K562 (cell line): Measurements from ENCODE around the gene EXOC4. TPM values are rescaled to one million over a fixed set of nuclear protein-coding genes. Genes with fewer than 3 reads are reported as not detected.

Source experiments
- ATAC-seq: fragments of 200-7000 bp; cut with Tn5 transposase; 3 replicates; pipeline ENCODE4 v1.9.1; 2020; ENCODE audit warnings: moderate library complexity
- BruUV-seq: library from RNA; stranded (reverse); fragments of 400-500 nt; replicated peaks from 2 replicates; lab custom pipeline; 2021; lab: Mats Ljungman, UMichigan
- CTCF ChIA-PET: fragments of 300-600 bp; formaldehyde crosslinking; extraction: SDS; loops from one replicate; lab custom pipeline; 2021; ENCODE audit warnings: low intra/inter-chr PET ratio; lab: Yijun Ruan, JAX
- POLR2A ChIA-PET: fragments of 300-600, 350-650 bp; sonication (Branson Sonifier 250); formaldehyde crosslinking; extraction: SDS; loops from one replicate; lab custom pipeline; 2021; ENCODE audit warnings: antibody characterized with exemption, inconsistent platforms; lab: Yijun Ruan, JAX
- DNase-seq, 4 experiments: peaks; one replicate each; pipeline versions ENCODE4 v3.0.0 to v3.0.0-alpha.2; 2011 to 2018; ENCODE audit warnings: low spot score in 3 of 4, mixed read lengths in 3 of 4; ENCODE audit errors: extremely low read depth in 1 of 4
- FAIRE-seq: peaks from 2 replicates; lab custom pipeline; 2011; peaks lifted over from hg19 to GRCh38; lab: Jason Lieb, UNC
- H2AFZ ChIP-seq: 2 replicates; pipeline ENCODE4 v1.6.0; 2011; ENCODE audit warnings: low read depth, low read length, control low read depth, inconsistent platforms
- H3K27ac ChIP-seq: fragments of 200-600 bp; 3 replicates; pipeline ENCODE4 v1.8.0; 2011; ENCODE audit warnings: low read depth, mild to moderate bottlenecking, control low read depth, inconsistent platforms, low read length, moderate library complexity, mixed read lengths; ENCODE audit errors: extremely low read depth
- H3K27me3 ChIP-seq, 2 experiments: fragments of 300-600 bp in 1 of 2; 2 replicates in 1 of 2; 3 replicates in 1 of 2; pipeline versions ENCODE4 v1.6.0 to v1.8.0; 2011; ENCODE audit warnings: inconsistent platforms in 2 of 2, low read length in 2 of 2, mild to moderate bottlenecking in 1 of 2, mixed read lengths in 1 of 2, moderate library complexity in 1 of 2; ENCODE audit not compliant: control insufficient read depth in 2 of 2, insufficient read depth in 2 of 2
- H3K36me3 ChIP-seq: fragments of 300-600 bp; 3 replicates; pipeline ENCODE4 v1.8.0; 2011; ENCODE audit warnings: mild to moderate bottlenecking, low read length, inconsistent platforms; ENCODE audit not compliant: control insufficient read depth, insufficient read depth
- H3K4me1 ChIP-seq, 2 experiments: fragments of 200-600 bp in 1 of 2; replicated peaks in 1 of 2; 2 replicates in 1 of 2; 3 replicates in 1 of 2; pipeline versions ENCODE4 v1.5.1 to v1.8.0; 2011; ENCODE audit warnings: inconsistent platforms in 2 of 2, low read length in 2 of 2, mild to moderate bottlenecking in 1 of 2, mixed read lengths in 1 of 2, moderate library complexity in 1 of 2; ENCODE audit not compliant: control insufficient read depth in 2 of 2, insufficient read depth in 2 of 2
- H3K4me2 ChIP-seq: 2 replicates; pipeline ENCODE4 v1.6.1; 2011; ENCODE audit warnings: low read length, control low read depth, inconsistent platforms, mixed read lengths; ENCODE audit not compliant: insufficient read depth
- H3K4me3 ChIP-seq: fragments of 200-600 bp; sonication (generic), shearing (Covaris generic); 2 replicates; pipeline ENCODE4 v1.5.1; 2016; ENCODE audit warnings: control low read depth, inconsistent platforms
- H3K79me2 ChIP-seq: fragments of 200-600 bp; 3 replicates; pipeline ENCODE4 v1.8.0; 2011; ENCODE audit warnings: low read length, inconsistent platforms; ENCODE audit not compliant: control insufficient read depth, insufficient read depth
- H3K9ac ChIP-seq, 2 experiments: 2 replicates each; pipeline versions ENCODE4 v1.6.0 to v1.6.1; 2011; ENCODE audit warnings: low read depth in 2 of 2, low read length in 2 of 2, control low read depth in 1 of 2, inconsistent platforms in 1 of 2, mild to moderate bottlenecking in 1 of 2, mixed read lengths in 1 of 2; ENCODE audit not compliant: insufficient read depth in 1 of 2
- H3K9me1 ChIP-seq: one replicate; pipeline ENCODE4 v1.6.0; 2011; ENCODE audit warnings: inconsistent platforms, mild to moderate bottlenecking, low read length, moderate library complexity; ENCODE audit not compliant: control insufficient read depth, insufficient read depth
- H3K9me3 ChIP-seq: replicated peaks from 2 replicates; pipeline ENCODE4 v1.5.1; 2011; ENCODE audit warnings: low read depth, low read length, inconsistent platforms; ENCODE audit not compliant: control insufficient read depth, insufficient read depth
- H4K20me1 ChIP-seq: replicated peaks from 2 replicates; pipeline ENCODE4 v1.6.1; 2011; ENCODE audit warnings: low read length, inconsistent platforms, mixed read lengths; ENCODE audit not compliant: control insufficient read depth, insufficient read depth
- BRCA1 ChIP-seq, 2 experiments: fragments of 450-650 bp in 1 of 2; sonication (generic) in 1 of 2; formaldehyde crosslinking in 1 of 2; IDR thresholded peaks; 2 replicates each; pipeline versions ENCODE4 v1.5.0 to v1.6.1; 2017 to 2020; ENCODE audit warnings: mild to moderate bottlenecking in 1 of 2, missing genetic modification reagents in 1 of 2
- DMBX1 ChIP-seq: fragments of 250-450 bp; sonication (Bioruptor Pico); IDR thresholded peaks from 2 replicates; pipeline ENCODE4 v1.8.0; 2022; ENCODE audit warnings: inconsistent platforms, mild to moderate bottlenecking, moderate library complexity, borderline replicate concordance
- HDAC3 ChIP-seq: fragments of 450-650 bp; IDR thresholded peaks from 2 replicates; pipeline ENCODE4 v1.6.1; 2018; ENCODE audit warnings: borderline replicate concordance, mild to moderate bottlenecking, moderate library complexity; ENCODE audit not compliant: partially characterized antibody
- HEY1 ChIP-seq: fragments of 250-450 bp; sonication (Bioruptor Pico); IDR thresholded peaks from 2 replicates; pipeline ENCODE4 v1.5.0; 2020; ENCODE audit warnings: mild to moderate bottlenecking, moderate library complexity, borderline replicate concordance
- MTA3 ChIP-seq: fragments of 450-650 bp; formaldehyde crosslinking; IDR thresholded peaks from 2 replicates; pipeline ENCODE4 v1.6.1; 2017; ENCODE audit warnings: mild to moderate bottlenecking, borderline replicate concordance
- MXI1 ChIP-seq: IDR thresholded peaks from 2 replicates; pipeline ENCODE4 v1.6.1; 2011; ENCODE audit warnings: low read depth, mild to moderate bottlenecking, improper control_type of control experiment, low read length
- PHB ChIP-seq: fragments of 250-450 bp; sonication (Bioruptor Pico); IDR thresholded peaks from 2 replicates; pipeline ENCODE4 v1.5.0; 2021
- RFX5 ChIP-seq: IDR thresholded peaks from 2 replicates; pipeline ENCODE4 v1.6.1; 2011; ENCODE audit warnings: low read depth, mild to moderate bottlenecking, improper control_type of control experiment, low read length
- SAFB2 ChIP-seq: fragments of 200-400 bp; formaldehyde crosslinking; IDR thresholded peaks from 2 replicates; pipeline ENCODE4 v1.6.1; 2018; ENCODE audit warnings: borderline replicate concordance, low read length, low read depth, moderate library complexity; ENCODE audit not compliant: severe bottlenecking
- SMAD1 ChIP-seq: fragments of 150-350 bp; IDR thresholded peaks from 2 replicates; pipeline ENCODE4 v1.6.1; 2014; ENCODE audit warnings: low read length, low read depth; ENCODE audit not compliant: partially characterized antibody
- SMARCC2 ChIP-seq: fragments of 450-650 bp; IDR thresholded peaks from 2 replicates; pipeline ENCODE4 v1.6.1; 2017; ENCODE audit warnings: antibody characterized with exemption, moderate library complexity, mild to moderate bottlenecking, low read depth
- TARDBP ChIP-seq: fragments of 450-650 bp; IDR thresholded peaks from 2 replicates; pipeline ENCODE4 v1.6.1; 2016
- TCF15 ChIP-seq: fragments of 250-450 bp; sonication (Bioruptor Pico); IDR thresholded peaks from 2 replicates; pipeline ENCODE4 v1.8.0; 2022; ENCODE audit warnings: moderate library complexity, mild to moderate bottlenecking, inconsistent platforms
- TCF3 ChIP-seq: sonication (generic); formaldehyde crosslinking; IDR thresholded peaks from 2 replicates; pipeline ENCODE4 v1.4.0; 2020; ENCODE audit warnings: mild to moderate bottlenecking, missing genetic modification reagents
- ZHX1 ChIP-seq: fragments of 150-350 bp; conservative IDR thresholded peaks from 2 replicates; pipeline ENCODE4 v1.6.1; 2014; ENCODE audit warnings: low read length
- ZNF253 ChIP-seq: fragments of 250-450 bp; sonication (Bioruptor Pico); conservative IDR thresholded peaks from 2 replicates; pipeline ENCODE4 v1.6.1; 2021; ENCODE audit warnings: mild to moderate bottlenecking
- ZNF280A ChIP-seq: fragments of 450-650 bp; IDR thresholded peaks from 2 replicates; pipeline ENCODE4 v1.6.1; 2018; ENCODE audit warnings: mild to moderate bottlenecking, low read depth; ENCODE audit not compliant: partially characterized antibody
- ZNF347 ChIP-seq: fragments of 450-650 bp; formaldehyde crosslinking; IDR thresholded peaks from 2 replicates; pipeline ENCODE4 v1.4.0; 2020; ENCODE audit warnings: low read depth, mild to moderate bottlenecking, moderate library complexity
- ZNF561 ChIP-seq: fragments of 450-650 bp; formaldehyde crosslinking; conservative IDR thresholded peaks from 2 replicates; pipeline ENCODE4 v1.4.0; 2020; ENCODE audit warnings: mild to moderate bottlenecking, moderate library complexity
- ZNF584 ChIP-seq: fragments of 200-800 bp; sonication (Bioruptor generic); IDR thresholded peaks from 2 replicates; pipeline ENCODE4 v1.6.1; 2016; ENCODE audit warnings: low read depth, mild to moderate bottlenecking, missing genetic modification characterization, missing compliant biosample characterization
- WGBS: fragments of 100-300 bp; shearing (Covaris generic); methylation state at CpG from one replicate; pipeline ENCODE4 v1.1.6; 2016; ENCODE audit warnings: low coverage, mixed read lengths; ENCODE audit not compliant: insufficient coverage; ENCODE audit errors: missing lambda C conversion rate; 5-methylcytosine and 5-hydroxymethylcytosine counted together
- in situ Hi-C: fragments of 300-500 bp; cut with MboI; formaldehyde crosslinking; loops from 4 replicates; pipeline ENCODE4 v1.15.0; 2018; ENCODE audit warnings: inconsistent platforms, mixed read lengths
- intact Hi-C: fragments of 100-400 bp; cut with micrococcal nuclease; formaldehyde crosslinking; loops from 2 replicates; pipeline ENCODE4 v1.14.2; 2022
- polyA plus RNA-seq, 8 experiments: library from polyadenylated mRNA; depleted of rRNA in 4 of 8; stranded (reverse) in 5 of 8; unstranded in 3 of 8; fragments of >200 nt; fragmentation: Nextera tagmentation in 2 of 8; fragmentation: Illumina TruSeq in 1 of 8; extraction: Ambion mirVana in 2 of 8; extraction: Trizol in 1 of 8; gene quantifications; 2 replicates each; pipeline versions ENCODE4 v1.2.1 to v1.2.3, GENCODE V29; 2011 to 2014; ENCODE audit warnings: inconsistent platforms in 1 of 8, missing spikeins in 1 of 8
- total RNA-seq, 7 experiments: library from RNA; depleted of rRNA in 6 of 7; stranded (reverse); fragments of >200 nt in 6 of 7; fragmentation: Illumina TruSeq in 2 of 7; extraction: Trizol in 2 of 7; gene quantifications; 2 replicates each; pipeline versions ENCODE4 v1.2.1 to v1.2.3, GENCODE V29; 2011 to 2021; ENCODE audit warnings: low replicate concordance in 1 of 7

Gene EXOC4
- total and polyA plus RNA-seq, 9 of the 15 experiments (the other 6 are each of a cell fraction or from before 2014, with no cell fraction given): 18.5 to 73.1 (median 46.6) TPM

- DNase-seq (no peak), ATAC-seq (no peak), FAIRE-seq (no peak)
- Histone ChIP-seq H3K9me3 (no peaks in the 10 kb centered on the region), H4K20me1 (no peaks in the 10 kb centered on the region; the same call in 1 of the 2 replicates), H3K27me3 (no peaks in the 10 kb centered on the region), H3K79me2 (no peaks in the 10 kb centered on the region), H3K36me3 (no peaks in the 10 kb centered on the region), H3K9me1 (no peaks in the 10 kb centered on the region), H3K4me3 (no peak overlapping the region), H3K4me1 (no peaks in the 10 kb centered on the region), H3K4me2 (no peak overlapping the region), H2AFZ (no peak overlapping the region), H3K9ac (no peak overlapping the region), H3K27ac (no peak overlapping the region)
- POLR2A ChIA-PET: no interaction called here
- intact Hi-C loops (no loop called here), in situ Hi-C loops (no loop called here)
- no peak for TF ChIP-seq TCF15 (CRISPR knock-in tag)
- TF ChIP-seq SAFB2: no peak
- no peak for TF ChIP-seq MTA3
- TF ChIP-seq ZNF561 (CRISPR knock-in tag): no peak
- TF ChIP-seq MXI1: no peak
- TF ChIP-seq ZHX1: no peak
- TF ChIP-seq ZNF280A: no peak
- TF ChIP-seq BRCA1 (IDR thresholded peaks at IDR 0.05): no peak
- no peak for TF ChIP-seq BRCA1 (CRISPR knock-in tag; IDR thresholded peaks at IDR 0.05)
- no peak for TF ChIP-seq SMAD1
- no peak for TF ChIP-seq PHB (CRISPR knock-in tag)
- TF ChIP-seq ZNF347 (CRISPR knock-in tag): no peak
- TF ChIP-seq ZNF253 (CRISPR knock-in tag): no peak
- no peak for TF ChIP-seq HDAC3
- TF ChIP-seq HEY1 (CRISPR knock-in tag): no peak
- no peak for TF ChIP-seq ZNF584 (CRISPR knock-in tag)
- TF ChIP-seq SMARCC2: no peak
- TF ChIP-seq TCF3: no peak
- TF ChIP-seq RFX5: no peak
- no peak for TF ChIP-seq DMBX1 (CRISPR knock-in tag)
- no peak for TF ChIP-seq TARDBP
- WGBS: 29% methylated on average over 1 of the region's 1 CpG
- CTCF ChIA-PET: no interaction called here
- no TSS peak for BruUV-seq
Measured at GRCh38 chr7:133706016-133706415, 453.1 kb downstream of the EXOC4 start.
